GM21619 (cell line): ENCODE results near the gene LIFR.

Experiments used
- ATAC-seq: cut with Tn5 transposase; IDR thresholded peaks from one replicate; pipeline ENCODE4 v1.9.1; 2021; ENCODE audit not compliant: unreplicated experiment

LIFR gene

DNA sequence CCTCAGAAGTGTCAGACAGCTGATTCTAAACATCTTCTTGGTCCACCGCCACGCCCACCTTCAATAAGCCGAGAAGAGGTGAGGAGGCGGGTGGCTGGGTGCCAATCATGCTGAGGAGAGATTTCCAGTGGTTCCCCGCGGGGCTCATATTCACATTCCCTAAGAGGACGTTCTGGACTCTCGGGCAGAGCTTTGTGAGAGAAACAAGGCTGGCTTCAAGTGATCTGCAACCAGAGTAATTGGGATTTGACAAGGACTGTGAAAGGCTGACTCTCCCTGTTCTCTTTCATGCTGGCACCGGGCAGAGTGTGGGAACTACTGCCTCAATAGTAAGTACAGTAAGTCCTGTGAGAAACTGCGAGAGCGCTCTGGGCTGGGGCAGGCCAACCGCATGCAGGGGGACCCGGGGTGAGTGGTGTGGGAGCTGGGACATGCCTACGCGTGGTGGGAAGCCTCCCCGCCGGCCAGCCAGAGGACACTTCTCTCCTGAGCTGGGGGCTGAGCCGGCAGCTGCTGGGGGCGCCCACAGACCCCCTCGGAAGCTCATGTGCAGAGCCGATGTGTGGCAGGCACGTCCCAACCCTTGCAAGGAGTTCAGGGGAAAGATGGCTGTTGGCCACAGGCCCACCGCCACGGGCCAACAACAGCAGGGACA is 110.9 kb downstream of the LIFR start:
- ATAC-seq: no peak

- no peak for ATAC-seq
These were observed 113.1 kb downstream of the LIFR start for GRCh38 chr5:38443390-38443789.

GRCh38 chr5:38442247-38442573 is 114.2 kb downstream of the LIFR start:
- no peak for ATAC-seq

GRCh38 chr5:38441453-38442246 is 114.8 kb downstream of the LIFR start:
- peak; percentile 100 for ATAC-seq

- ATAC-seq: no peak
These were observed 117.7 kb downstream of the LIFR start for GRCh38 chr5:38438757-38439156.

DNA sequence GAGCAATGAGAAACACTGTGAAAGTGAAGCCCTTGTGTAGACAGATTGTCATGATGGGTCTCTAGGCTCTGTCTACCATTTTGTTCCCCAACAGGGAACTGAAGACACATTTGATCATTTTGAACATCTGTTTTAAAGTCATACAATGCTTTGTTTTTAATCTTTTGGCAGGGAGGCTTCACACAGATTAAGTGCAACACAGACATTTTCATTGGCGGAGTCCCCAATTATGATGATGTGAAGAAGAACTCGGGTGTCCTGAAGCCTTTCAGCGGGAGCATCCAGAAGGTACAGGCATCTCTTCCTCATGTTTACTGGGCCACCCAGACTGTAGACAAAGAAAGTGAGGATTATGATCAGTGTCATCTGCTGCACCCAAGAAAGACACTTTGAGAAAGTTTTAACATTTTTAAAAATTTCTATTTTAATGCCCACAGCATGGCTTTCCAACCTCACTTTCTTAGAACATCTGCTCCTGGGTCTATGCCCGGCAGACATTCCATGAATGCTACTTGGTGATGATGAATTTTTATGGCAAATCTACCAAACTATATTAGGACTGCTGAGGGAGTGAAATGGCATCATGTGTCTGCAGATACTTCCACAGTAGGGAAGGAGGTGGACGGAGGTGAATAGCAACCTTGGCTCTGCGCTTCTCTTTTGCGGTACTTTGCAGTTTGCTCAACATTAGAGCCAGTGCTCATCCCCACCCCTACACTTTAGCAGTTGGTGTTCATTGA is 121.3 kb downstream of the LIFR start:
- ATAC-seq: no peak

GRCh38 chr5:38433160-38433861 is 123.1 kb downstream of the LIFR start:
- no peak for ATAC-seq

- no peak for ATAC-seq
These were observed 125.1 kb downstream of the LIFR start for GRCh38 chr5:38431242-38431853.

- ATAC-seq: no peak
These were observed 129.2 kb downstream of the LIFR start for GRCh38 chr5:38426986-38427950.

DNA sequence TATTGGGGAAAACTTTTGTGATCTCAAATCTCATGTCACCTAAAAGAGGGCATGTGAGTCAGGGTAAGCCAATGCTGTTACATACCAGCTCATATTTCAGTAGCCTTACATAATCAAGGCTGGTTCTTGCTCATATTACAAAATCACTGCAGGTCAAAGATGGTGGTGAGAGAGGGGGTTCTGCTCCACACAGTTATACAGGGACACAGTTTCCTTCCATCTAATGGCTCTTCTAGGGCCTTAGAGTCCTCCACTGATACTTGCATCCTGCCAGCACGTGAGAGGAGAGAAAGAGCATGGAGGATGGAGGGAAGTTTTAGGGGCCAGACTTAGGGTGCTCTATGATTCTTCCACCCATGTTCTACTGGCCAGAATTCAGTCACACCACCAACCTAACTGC is 130.0 kb downstream of the LIFR start:
- ATAC-seq: no peak
